ENCODE data around the gene NUDT2.

DNA sequence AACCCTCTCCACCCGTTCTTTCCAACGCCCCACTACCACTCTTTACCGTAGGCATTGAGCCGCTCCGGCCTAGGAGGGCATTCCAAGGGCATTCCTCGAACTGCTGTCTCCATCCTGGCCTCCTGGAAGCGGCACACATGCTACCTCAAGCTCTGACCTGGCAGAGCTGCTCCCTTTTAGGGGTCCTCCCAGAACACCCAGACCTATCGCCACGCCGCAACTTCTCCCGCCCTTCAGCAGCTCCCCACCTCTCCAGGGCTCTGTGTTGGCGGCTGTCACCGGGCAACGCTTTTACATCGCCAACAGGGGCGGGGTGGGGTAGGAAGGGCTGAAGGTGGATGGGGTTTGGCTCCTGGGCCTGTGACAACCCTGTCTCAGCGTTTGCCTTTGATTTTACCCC lies 52.0 kb downstream of the NUDT2 start:
- TF ChIP-seq POLR2AphosphoS5 (IDR thresholded peaks at IDR 0.05; ENCODE audit: borderline replicate concordance, low read depth, low read length) (no peak), EZH2 (IDR thresholded peaks at IDR 0.05) (no peak), FOXP2 (optimal IDR thresholded peaks at IDR 0.05; ENCODE audit: control extremely low read depth, extremely low read length, insufficient read depth) (no peak)
